HepG2 (cell line): ENCODE measurements around the gene PCED1B. TPM values are rescaled to one million over a fixed set of nuclear protein-coding genes. Genes with fewer than 3 reads are reported as not detected.

Experiments used
- ATAC-seq: fragments of 200-7000 bp; cut with Tn5 transposase; 3 replicates; pipeline ENCODE4 v1.9.1; 2020; ENCODE audit warnings: mild to moderate bottlenecking, moderate library complexity
- BruUV-seq: library from RNA; stranded (reverse); fragments of 400-500 nt; replicated peaks from 2 replicates; lab custom pipeline; 2021; lab: Mats Ljungman, UMichigan
- CTCF ChIA-PET: fragments of 300-600 bp; formaldehyde crosslinking; extraction: SDS; loops from one replicate; lab custom pipeline; 2021; ENCODE audit warnings: low total read pairs, inconsistent platforms, low intra/inter-chr PET ratio; lab: Yijun Ruan, JAX
- POLR2A ChIA-PET: fragments of 350-600 bp; sonication (Branson Sonifier 250); formaldehyde crosslinking; loops from one replicate; lab custom pipeline; 2020; ENCODE audit warnings: antibody characterized with exemption, inconsistent platforms; lab: Yijun Ruan, JAX
- DNase-seq: peaks from one replicate; pipeline ENCODE4 v3.0.0-alpha.2; 2015; ENCODE audit warnings: low spot score
- FAIRE-seq: peaks from 3 replicates; lab custom pipeline; 2011; peaks lifted over from hg19 to GRCh38; lab: Jason Lieb, UNC
- H2AFZ ChIP-seq: one replicate; pipeline ENCODE4 v1.6.1; 2011; ENCODE audit warnings: low read length, inconsistent platforms
- H3K27ac ChIP-seq: fragments of 300-600 bp; 3 replicates; pipeline ENCODE4 v1.8.0; 2011; ENCODE audit warnings: mixed run types, mild to moderate bottlenecking, mixed read lengths, low read length, inconsistent platforms; ENCODE audit not compliant: insufficient read depth; ENCODE audit errors: extremely low read length
- H3K27me3 ChIP-seq, 2 experiments: fragments of 200-600 bp in 1 of 2; 2 replicates in 1 of 2; 3 replicates in 1 of 2; pipeline versions ENCODE4 v1.6.0 to v1.8.0; 2011; ENCODE audit warnings: low read length in 2 of 2, mild to moderate bottlenecking in 2 of 2, moderate library complexity in 2 of 2, inconsistent platforms in 1 of 2; ENCODE audit not compliant: insufficient read depth in 2 of 2, control insufficient read depth in 1 of 2
- H3K36me3 ChIP-seq, 2 experiments: fragments of 200-600 bp in 1 of 2; replicated peaks in 1 of 2; 2 replicates in 1 of 2; 3 replicates in 1 of 2; pipeline versions ENCODE4 v1.5.1 to v1.8.0; 2011; ENCODE audit warnings: low read length in 2 of 2, inconsistent platforms in 1 of 2; ENCODE audit not compliant: insufficient read depth in 2 of 2, control insufficient read depth in 1 of 2
- H3K4me1 ChIP-seq: 2 replicates; pipeline ENCODE4 v1.5.1; 2012; ENCODE audit warnings: low read length, inconsistent platforms; ENCODE audit not compliant: insufficient read depth
- H3K4me2 ChIP-seq: 2 replicates; pipeline ENCODE4 v1.6.0; 2011; ENCODE audit warnings: low read depth, low read length, inconsistent platforms
- H3K4me3 ChIP-seq, 3 experiments: fragments of 200-600 bp in 1 of 3; sonication (generic), shearing (Covaris generic) in 1 of 3; replicated peaks in 1 of 3; 2 replicates each; pipeline ENCODE4 v1.5.1; 2011 to 2016; ENCODE audit warnings: low read length in 3 of 3, inconsistent platforms in 2 of 3, low read depth in 2 of 3, mild to moderate bottlenecking in 2 of 3, control low read depth in 1 of 3, mixed read lengths in 1 of 3; ENCODE audit not compliant: insufficient read depth in 1 of 3
- H3K79me2 ChIP-seq: one replicate; pipeline ENCODE4 v1.6.1; 2011; ENCODE audit warnings: low read length, inconsistent platforms; ENCODE audit not compliant: insufficient read depth
- H3K9ac ChIP-seq: 2 replicates; pipeline ENCODE4 v1.6.0; 2011; ENCODE audit warnings: mild to moderate bottlenecking, low read depth, low read length, inconsistent platforms; ENCODE audit not compliant: insufficient read depth
- H3K9me3 ChIP-seq: 2 replicates; pipeline ENCODE4 v1.5.1; 2012; ENCODE audit warnings: mild to moderate bottlenecking, low read length
- H4K20me1 ChIP-seq: 2 replicates; pipeline ENCODE4 v1.6.0; 2011; ENCODE audit warnings: inconsistent platforms, mild to moderate bottlenecking, low read length, moderate library complexity; ENCODE audit not compliant: insufficient read depth
- ATAD3A ChIP-seq: sonication (generic); formaldehyde crosslinking; IDR thresholded peaks from 2 replicates; pipeline ENCODE4 v1.4.0; 2020; ENCODE audit warnings: missing genetic modification reagents
- DR1 ChIP-seq: sonication (generic); formaldehyde crosslinking; IDR thresholded peaks from 2 replicates; pipeline ENCODE4 v1.8.0; 2021; ENCODE audit warnings: mild to moderate bottlenecking, missing genetic modification reagents, inconsistent platforms
- GABPA ChIP-seq, 2 experiments: IDR thresholded peaks; 2 replicates each; pipeline ENCODE4 v1.6.1; 2011 to 2016; ENCODE audit warnings: low read depth in 2 of 2, low read length in 1 of 2, missing biosample characterization in 1 of 2, missing genetic modification characterization in 1 of 2
- HDAC1 ChIP-seq: sonication (generic); formaldehyde crosslinking; IDR thresholded peaks from 2 replicates; pipeline ENCODE4 v1.5.1; 2020; ENCODE audit warnings: mild to moderate bottlenecking, missing genetic modification reagents
- HNF4A ChIP-seq: sonication (generic); formaldehyde crosslinking; IDR thresholded peaks from 2 replicates; pipeline ENCODE4 v1.4.0; 2020; ENCODE audit warnings: missing genetic modification reagents
- KDM2A ChIP-seq: sonication (generic); formaldehyde crosslinking; IDR thresholded peaks from 2 replicates; pipeline ENCODE4 v1.4.0; 2020; ENCODE audit warnings: low read depth, missing genetic modification reagents, borderline replicate concordance
- MBD4 ChIP-seq: IDR thresholded peaks from 2 replicates; pipeline ENCODE4 v1.6.1; 2012; ENCODE audit warnings: low read length, inconsistent platforms, borderline replicate concordance
- NCOA5 ChIP-seq: sonication (generic); formaldehyde crosslinking; IDR thresholded peaks from 2 replicates; pipeline ENCODE4 v1.4.0; 2020; ENCODE audit warnings: missing genetic modification reagents
- NFATC3 ChIP-seq: sonication (generic); formaldehyde crosslinking; IDR thresholded peaks from 2 replicates; pipeline ENCODE4 v1.5.1; 2020; ENCODE audit warnings: mild to moderate bottlenecking, missing genetic modification reagents
- NONO ChIP-seq, 2 experiments: fragments of 450-650 bp in 1 of 2; sonication (generic) in 1 of 2; formaldehyde crosslinking in 1 of 2; IDR thresholded peaks in 1 of 2; conservative IDR thresholded peaks in 1 of 2; 2 replicates each; pipeline versions ENCODE4 v1.6.1 to v1.8.0; 2017 to 2022; ENCODE audit warnings: mild to moderate bottlenecking in 1 of 2, missing genetic modification reagents in 1 of 2, moderate library complexity in 1 of 2
- SIN3B ChIP-seq: fragments of 150-350 bp; IDR thresholded peaks from 2 replicates; pipeline ENCODE4 v1.6.1; 2014; ENCODE audit warnings: low read length
- U2AF2 ChIP-seq: fragments of 200-400 bp; formaldehyde crosslinking; IDR thresholded peaks from 2 replicates; pipeline ENCODE4 v1.6.1; 2017; ENCODE audit warnings: low read depth, mild to moderate bottlenecking, low read length
- ZFP82 ChIP-seq: sonication (generic); formaldehyde crosslinking; IDR thresholded peaks from 2 replicates; pipeline ENCODE4 v1.5.1; 2020; ENCODE audit warnings: mild to moderate bottlenecking, missing genetic modification reagents, borderline replicate concordance
- ZMYM3 ChIP-seq: sonication (generic); formaldehyde crosslinking; IDR thresholded peaks from 2 replicates; pipeline ENCODE4 v1.5.1; 2020; ENCODE audit warnings: mild to moderate bottlenecking, missing genetic modification reagents
- ZNF451 ChIP-seq: sonication (generic); formaldehyde crosslinking; IDR thresholded peaks from 2 replicates; pipeline ENCODE4 v1.5.0; 2020; ENCODE audit warnings: mild to moderate bottlenecking, missing genetic modification reagents
- ZNF749 ChIP-seq: sonication (generic); formaldehyde crosslinking; IDR thresholded peaks from 2 replicates; pipeline ENCODE4 v1.8.0; 2022; ENCODE audit warnings: mild to moderate bottlenecking, missing genetic modification reagents, moderate library complexity, borderline replicate concordance
- WGBS: methylation state at CpG from one replicate; pipeline ENCODE4 v1.1.6; 2017; ENCODE audit warnings: low lambda C conversion rate; 5-methylcytosine and 5-hydroxymethylcytosine counted together
- in situ Hi-C: cut with HindIII; loops from 2 replicates; pipeline ENCODE4 v1.10.0; 2017; ENCODE audit warnings: low pct_unique_long_range_greater_than_20kb; ENCODE audit not compliant: extremely low pct_ligation_motif_present
- intact Hi-C: fragments of 100-400 bp; cut with micrococcal nuclease; formaldehyde crosslinking; loops from one replicate; pipeline ENCODE4 v1.10.0; 2022; ENCODE audit not compliant: unreplicated experiment
- polyA plus RNA-seq, 8 experiments: library from polyadenylated mRNA; depleted of rRNA in 3 of 8; stranded (reverse) in 7 of 8; unstranded in 1 of 8; fragments of >200 nt; fragmentation: Illumina TruSeq in 4 of 8; extraction: Trizol in 4 of 8; gene quantifications; 2 replicates each; pipeline versions ENCODE4 v1.2.1 to v1.2.3, GENCODE V29; 2011 to 2016; ENCODE audit warnings: low read depth in 4 of 8, missing spikeins in 1 of 8, mixed read lengths in 1 of 8; ENCODE audit not compliant: insufficient read depth in 1 of 8
- total RNA-seq, 5 experiments: library from RNA; depleted of rRNA; stranded (reverse); fragments of >200 nt; fragmentation: Illumina TruSeq; extraction: Trizol; gene quantifications; 2 replicates each; pipeline ENCODE4 v1.2.3, GENCODE V29; 2016; ENCODE audit warnings: low read depth in 1 of 5
- TF ChIP-seq, protein P1 (sequence below): sonication (generic); formaldehyde crosslinking; conservative IDR thresholded peaks from 2 replicates; pipeline ENCODE4 v1.4.0; 2020; ENCODE audit warnings: mild to moderate bottlenecking, missing genetic modification reagents, moderate library complexity
- TF ChIP-seq, protein P2 (sequence below): sonication (generic); formaldehyde crosslinking; IDR thresholded peaks from 2 replicates; pipeline ENCODE4 v1.4.0; 2020; ENCODE audit warnings: missing genetic modification reagents
- TF ChIP-seq, protein P3 (sequence below): sonication (generic); formaldehyde crosslinking; IDR thresholded peaks from 2 replicates; pipeline ENCODE4 v1.8.1; 2023; ENCODE audit warnings: missing genetic modification reagents, inconsistent platforms, borderline replicate concordance

PCED1B gene
- total and polyA plus RNA-seq, 2 of the 13 experiments (the other 11 are each of a cell fraction or from before 2014, with no cell fraction given) = 0.11 to 0.37 TPM

DNA sequence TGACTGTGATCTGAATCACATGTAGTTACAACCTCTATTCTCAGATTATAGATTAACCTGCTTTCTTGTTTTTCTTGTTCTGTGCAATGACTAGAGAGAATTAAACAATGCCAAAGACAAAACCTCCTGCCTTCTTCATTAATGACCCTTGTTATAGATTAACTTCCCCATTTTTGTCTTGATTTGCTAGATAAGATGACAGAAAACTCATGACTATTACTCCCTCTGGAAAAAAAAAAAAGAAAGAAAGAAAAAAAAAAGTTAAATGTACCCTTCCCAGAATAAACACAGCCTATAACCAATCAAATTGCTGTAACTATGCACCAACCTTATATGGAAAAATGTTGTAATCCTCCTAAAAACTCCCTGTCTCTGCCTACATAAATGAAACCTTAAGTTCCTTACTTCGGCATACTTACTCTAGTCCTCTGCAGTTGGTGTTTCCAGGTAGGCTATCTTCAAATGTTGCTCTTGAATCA, 41.1 kb upstream of the PCED1B start:
- BruUV-seq = no TSS peak
- FAIRE-seq (no peak), ATAC-seq (no peak), DNase-seq (no peak)
- H3K27me3 ChIP-seq = no peaks in the 10 kb centered on the region; a peak in 2 of 5 replicates
- intact Hi-C loops (no loop called here), in situ Hi-C loops (loop anchor here (5.0 kb wide), 1 partner anchor 269 kb away; no protein-coding TSS in a partner anchor)
- no peaks in the 10 kb centered on the region for H3K9me3 ChIP-seq
- H3K9ac ChIP-seq = no peak overlapping the region
- no peak overlapping the region for H2AFZ ChIP-seq
- ChIA-PET POLR2A (no interaction called here), CTCF (no interaction called here)
- no peaks in the 10 kb centered on the region for H3K4me1 ChIP-seq
- no peak overlapping the region for H3K4me3 ChIP-seq
- H3K36me3 ChIP-seq = no peaks in the 10 kb centered on the region
- no peak overlapping the region for H3K4me2 ChIP-seq
- WGBS = 41% methylated on average over 1 of the region's 1 CpG
- no peaks in the 10 kb centered on the region for H4K20me1 ChIP-seq
- no peaks in the 10 kb centered on the region for H3K79me2 ChIP-seq
- no peak overlapping the region for H3K27ac ChIP-seq
- TF ChIP-seq, protein P1, sequence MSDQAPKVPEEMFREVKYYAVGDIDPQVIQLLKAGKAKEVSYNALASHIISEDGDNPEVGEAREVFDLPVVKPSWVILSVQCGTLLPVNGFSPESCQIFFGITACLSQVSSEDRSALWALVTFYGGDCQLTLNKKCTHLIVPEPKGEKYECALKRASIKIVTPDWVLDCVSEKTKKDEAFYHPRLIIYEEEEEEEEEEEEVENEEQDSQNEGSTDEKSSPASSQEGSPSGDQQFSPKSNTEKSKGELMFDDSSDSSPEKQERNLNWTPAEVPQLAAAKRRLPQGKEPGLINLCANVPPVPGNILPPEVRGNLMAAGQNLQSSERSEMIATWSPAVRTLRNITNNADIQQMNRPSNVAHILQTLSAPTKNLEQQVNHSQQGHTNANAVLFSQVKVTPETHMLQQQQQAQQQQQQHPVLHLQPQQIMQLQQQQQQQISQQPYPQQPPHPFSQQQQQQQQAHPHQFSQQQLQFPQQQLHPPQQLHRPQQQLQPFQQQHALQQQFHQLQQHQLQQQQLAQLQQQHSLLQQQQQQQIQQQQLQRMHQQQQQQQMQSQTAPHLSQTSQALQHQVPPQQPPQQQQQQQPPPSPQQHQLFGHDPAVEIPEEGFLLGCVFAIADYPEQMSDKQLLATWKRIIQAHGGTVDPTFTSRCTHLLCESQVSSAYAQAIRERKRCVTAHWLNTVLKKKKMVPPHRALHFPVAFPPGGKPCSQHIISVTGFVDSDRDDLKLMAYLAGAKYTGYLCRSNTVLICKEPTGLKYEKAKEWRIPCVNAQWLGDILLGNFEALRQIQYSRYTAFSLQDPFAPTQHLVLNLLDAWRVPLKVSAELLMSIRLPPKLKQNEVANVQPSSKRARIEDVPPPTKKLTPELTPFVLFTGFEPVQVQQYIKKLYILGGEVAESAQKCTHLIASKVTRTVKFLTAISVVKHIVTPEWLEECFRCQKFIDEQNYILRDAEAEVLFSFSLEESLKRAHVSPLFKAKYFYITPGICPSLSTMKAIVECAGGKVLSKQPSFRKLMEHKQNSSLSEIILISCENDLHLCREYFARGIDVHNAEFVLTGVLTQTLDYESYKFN (CRISPR knock-in tag) = no peak
- TF ChIP-seq NCOA5 (CRISPR knock-in tag) (no peak), NFATC3 (CRISPR knock-in tag) (no peak), NONO (IDR thresholded peaks at IDR 0.05) (no peak), NONO (CRISPR knock-in tag; conservative IDR thresholded peaks at IDR 0.05) (no peak), GABPA (IDR thresholded peaks at IDR 0.05; ENCODE audit: low read depth, low read length) (no peak), GABPA (CRISPR knock-in tag; IDR thresholded peaks at IDR 0.05; ENCODE audit: low read depth) (no peak), DR1 (CRISPR knock-in tag) (no peak), KDM2A (CRISPR knock-in tag) (no peak), SIN3B (no peak), U2AF2 (no peak), HNF4A (CRISPR knock-in tag) (no peak), ZMYM3 (CRISPR knock-in tag) (no peak), ZNF749 (CRISPR knock-in tag) (no peak), ATAD3A (CRISPR knock-in tag) (no peak), HDAC1 (CRISPR knock-in tag) (no peak), MBD4 (no peak), ZFP82 (CRISPR knock-in tag) (no peak), ZNF451 (CRISPR knock-in tag) (no peak)
- TF ChIP-seq, protein P2, sequence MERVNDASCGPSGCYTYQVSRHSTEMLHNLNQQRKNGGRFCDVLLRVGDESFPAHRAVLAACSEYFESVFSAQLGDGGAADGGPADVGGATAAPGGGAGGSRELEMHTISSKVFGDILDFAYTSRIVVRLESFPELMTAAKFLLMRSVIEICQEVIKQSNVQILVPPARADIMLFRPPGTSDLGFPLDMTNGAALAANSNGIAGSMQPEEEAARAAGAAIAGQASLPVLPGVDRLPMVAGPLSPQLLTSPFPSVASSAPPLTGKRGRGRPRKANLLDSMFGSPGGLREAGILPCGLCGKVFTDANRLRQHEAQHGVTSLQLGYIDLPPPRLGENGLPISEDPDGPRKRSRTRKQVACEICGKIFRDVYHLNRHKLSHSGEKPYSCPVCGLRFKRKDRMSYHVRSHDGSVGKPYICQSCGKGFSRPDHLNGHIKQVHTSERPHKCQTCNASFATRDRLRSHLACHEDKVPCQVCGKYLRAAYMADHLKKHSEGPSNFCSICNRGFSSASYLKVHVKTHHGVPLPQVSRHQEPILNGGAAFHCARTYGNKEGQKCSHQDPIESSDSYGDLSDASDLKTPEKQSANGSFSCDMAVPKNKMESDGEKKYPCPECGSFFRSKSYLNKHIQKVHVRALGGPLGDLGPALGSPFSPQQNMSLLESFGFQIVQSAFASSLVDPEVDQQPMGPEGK = no peak
- TF ChIP-seq, protein P3, sequence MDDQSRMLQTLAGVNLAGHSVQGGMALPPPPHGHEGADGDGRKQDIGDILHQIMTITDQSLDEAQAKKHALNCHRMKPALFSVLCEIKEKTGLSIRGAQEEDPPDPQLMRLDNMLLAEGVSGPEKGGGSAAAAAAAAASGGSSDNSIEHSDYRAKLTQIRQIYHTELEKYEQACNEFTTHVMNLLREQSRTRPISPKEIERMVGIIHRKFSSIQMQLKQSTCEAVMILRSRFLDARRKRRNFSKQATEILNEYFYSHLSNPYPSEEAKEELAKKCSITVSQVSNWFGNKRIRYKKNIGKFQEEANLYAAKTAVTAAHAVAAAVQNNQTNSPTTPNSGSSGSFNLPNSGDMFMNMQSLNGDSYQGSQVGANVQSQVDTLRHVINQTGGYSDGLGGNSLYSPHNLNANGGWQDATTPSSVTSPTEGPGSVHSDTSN (CRISPR knock-in tag) = no peak
